ENCODE measurements around the gene ERC1.

Gene ERC1

DNA sequence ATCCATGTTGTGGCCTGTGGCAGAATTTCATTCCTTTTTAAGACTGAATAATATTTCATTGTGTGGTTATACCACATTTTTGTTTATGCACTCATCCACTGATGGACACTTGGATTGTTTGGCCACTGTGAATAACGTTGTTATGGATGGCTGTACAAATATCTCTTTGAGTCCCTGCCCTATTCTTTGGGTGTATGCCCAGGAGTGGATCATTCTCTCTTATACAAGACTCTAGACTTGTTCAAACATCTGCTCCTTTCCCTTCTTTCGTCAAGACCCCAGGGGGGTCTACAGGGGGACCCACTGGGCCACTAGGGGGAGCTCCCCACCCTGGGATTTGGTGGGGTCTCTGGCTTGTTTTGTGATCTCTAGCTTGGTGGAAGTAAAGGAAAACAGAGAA is 526.0 kb downstream of the ERC1 start:
- peak; percentile 89 for DNase-seq (ENCODE audit: low read depth)

DNA sequence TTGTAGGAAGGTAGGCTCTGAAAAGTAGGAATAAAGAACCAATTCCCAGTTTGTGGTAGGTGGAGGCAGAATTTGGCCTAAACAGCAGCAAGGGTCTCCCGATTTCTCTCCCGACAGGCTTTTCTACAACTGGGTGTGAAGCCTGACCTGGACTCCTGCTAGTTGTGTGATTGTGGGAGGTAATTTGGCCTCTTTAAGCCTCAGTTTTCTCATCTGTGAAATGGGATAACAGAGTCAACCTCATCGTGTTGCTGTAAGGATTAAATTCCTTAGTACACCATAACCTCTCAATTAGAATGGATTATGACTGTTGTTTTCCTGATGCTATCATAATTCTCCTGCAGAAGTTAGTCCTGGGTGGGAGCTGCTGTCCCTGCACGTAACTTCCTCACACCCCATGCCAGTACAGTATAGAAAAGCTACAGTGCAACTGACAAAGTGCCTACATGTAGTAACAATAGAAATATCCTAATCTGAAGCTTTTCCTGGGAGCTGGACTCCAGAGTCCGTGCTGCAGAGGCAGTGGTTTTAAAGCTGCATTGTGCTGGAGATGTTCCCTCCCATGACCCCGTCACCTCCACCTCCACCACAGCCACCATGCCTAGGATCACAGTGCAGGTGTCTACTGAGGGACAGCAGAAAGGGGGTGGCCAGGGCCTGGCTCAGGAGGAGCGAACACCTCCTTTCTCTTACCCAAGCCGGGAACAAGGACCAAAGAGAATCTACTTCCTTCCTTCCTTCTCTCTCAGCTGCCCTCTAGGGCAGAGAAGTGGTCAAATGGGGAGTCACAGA is 526.9 kb downstream of the ERC1 start:
- no peak for DNase-seq (ENCODE audit: low read depth)

- DNase-seq (ENCODE audit: low read depth) = peak; percentile 89
Measured at GRCh38 chr12:1518591-1519516, 527.8 kb downstream of the ERC1 start.

DNA sequence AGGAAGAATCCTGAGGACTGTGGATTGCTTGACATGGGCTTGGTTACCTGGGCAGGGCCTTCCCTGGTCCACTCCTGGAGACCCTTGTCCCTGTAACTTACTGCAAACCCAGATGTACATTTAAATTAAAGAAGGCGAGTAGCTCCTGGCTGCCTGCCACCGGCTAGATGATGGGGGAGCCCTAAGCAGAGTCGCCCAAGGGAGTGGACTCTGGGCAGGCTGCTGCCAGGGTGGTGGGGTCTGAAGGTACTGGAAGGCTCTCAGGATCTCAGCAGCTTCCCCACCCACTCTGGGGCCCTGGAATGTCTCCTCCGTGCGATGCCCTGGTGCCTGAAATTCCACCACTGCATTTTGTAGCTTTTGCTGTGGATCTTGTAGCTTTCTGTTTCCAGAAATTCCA is 528.6 kb downstream of the ERC1 start:
- peak; percentile 29 for DNase-seq (ENCODE audit: low read depth)

- no peak for DNase-seq (ENCODE audit: low read depth)
Measured at GRCh38 chr12:1523046-1523445, 532.0 kb downstream of the ERC1 start.

GRCh38 chr12:1523558-1524050 is 532.6 kb downstream of the ERC1 start:
- DNase-seq (ENCODE audit: low read depth) = no peak

DNA sequence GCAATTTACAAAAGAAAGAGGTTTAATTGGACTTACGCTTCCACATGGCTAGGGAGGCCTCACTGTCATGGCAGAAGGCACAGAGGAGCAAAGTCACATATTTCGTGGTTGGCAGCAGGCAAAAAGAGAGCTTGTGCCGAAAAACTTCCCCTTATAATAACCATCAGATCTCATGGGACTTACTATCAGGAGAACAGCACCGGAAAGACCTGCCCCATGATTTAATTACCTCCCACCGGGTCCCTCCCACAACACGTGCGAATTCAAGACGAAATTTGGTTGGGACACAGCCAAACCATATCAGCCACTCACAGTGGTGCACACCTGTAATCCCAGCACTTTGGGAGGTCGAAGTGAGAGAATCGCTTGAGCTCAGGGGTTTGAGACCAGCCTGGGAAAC is 534.8 kb downstream of the ERC1 start:
- DNase-seq (ENCODE audit: low read depth) = no peak

DNA sequence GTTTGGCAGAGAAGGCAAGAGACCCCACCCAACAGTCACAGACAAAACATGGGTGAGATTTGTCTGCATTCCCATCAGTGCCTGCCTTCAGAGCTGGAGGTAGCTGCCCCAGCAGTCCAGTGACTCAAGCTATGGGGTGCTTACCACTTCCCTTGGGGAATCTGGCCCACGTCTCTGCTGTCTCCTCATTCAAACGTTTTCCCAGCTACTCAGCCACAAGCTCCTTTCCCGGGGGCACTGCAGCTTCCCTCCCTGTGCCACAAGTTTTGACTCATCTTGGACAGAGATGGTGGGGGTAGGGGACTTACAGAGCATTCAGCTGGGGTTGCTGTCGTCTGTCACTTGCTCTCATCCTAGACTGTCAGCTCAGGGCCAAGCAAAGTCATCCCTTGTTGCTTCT is 536.8 kb downstream of the ERC1 start:
- DNase-seq (ENCODE audit: low read depth) = peak; percentile 98

DNA sequence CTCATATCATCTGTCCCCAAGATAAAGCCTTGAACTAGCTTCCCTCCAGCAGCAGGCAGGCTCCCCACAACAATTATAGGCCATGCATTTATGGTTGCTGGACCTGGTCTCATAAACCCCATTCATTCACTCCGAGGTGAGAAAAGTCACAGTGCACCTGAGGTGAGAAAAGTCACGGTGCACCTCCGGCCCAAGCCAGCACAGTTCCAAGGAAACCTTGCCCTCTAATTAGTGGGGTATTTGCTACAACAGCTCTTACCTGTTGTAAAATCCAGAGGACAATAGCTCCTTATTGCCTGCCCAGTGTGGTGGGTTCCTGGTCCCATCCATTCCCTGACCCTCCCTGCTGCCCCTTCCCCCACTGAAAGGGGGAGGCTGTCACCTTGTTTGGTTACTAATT is 537.8 kb downstream of the ERC1 start:
- no peak for DNase-seq (ENCODE audit: low read depth)

DNA sequence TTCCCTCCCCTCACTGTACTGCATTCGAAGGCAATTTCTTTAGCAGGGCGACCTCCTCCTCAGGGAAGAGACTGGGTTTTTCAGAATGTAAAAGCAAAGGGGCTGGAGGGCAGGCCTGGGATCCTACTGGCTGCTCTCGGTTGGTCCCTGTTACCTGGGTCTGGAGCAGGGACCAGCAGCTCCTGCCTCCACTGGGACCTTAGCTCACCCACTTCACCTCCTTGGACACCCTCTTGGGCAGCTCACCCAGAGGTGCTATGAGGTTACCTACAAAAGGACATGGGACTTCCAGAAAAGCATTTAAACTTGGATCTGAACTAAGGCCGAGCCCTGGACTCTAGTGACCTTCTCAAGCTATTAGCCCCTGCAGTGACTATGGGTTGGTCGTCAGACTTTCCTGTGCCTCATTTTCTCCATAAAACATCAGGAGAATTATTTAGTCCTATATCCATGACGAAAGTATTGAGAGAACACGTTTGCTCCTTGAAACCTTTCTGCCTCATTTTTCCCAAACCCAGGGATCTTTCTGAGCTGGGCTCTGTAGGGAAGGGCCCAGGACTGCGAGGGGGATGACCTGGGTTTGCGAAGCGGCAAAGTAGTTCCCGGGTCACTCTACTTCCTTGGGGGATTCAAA is 538.3 kb downstream of the ERC1 start:
- no peak for DNase-seq (ENCODE audit: low read depth)

GRCh38 chr12:1529862-1530591 is 539.0 kb downstream of the ERC1 start:
- DNase-seq (ENCODE audit: low read depth) = peak; percentile 66

- no peak for DNase-seq (ENCODE audit: low read depth)
Measured at GRCh38 chr12:1530592-1531152, 539.6 kb downstream of the ERC1 start.

GRCh38 chr12:1531153-1531653 is 540.2 kb downstream of the ERC1 start:
- DNase-seq (ENCODE audit: low read depth) = peak; percentile 46

DNA sequence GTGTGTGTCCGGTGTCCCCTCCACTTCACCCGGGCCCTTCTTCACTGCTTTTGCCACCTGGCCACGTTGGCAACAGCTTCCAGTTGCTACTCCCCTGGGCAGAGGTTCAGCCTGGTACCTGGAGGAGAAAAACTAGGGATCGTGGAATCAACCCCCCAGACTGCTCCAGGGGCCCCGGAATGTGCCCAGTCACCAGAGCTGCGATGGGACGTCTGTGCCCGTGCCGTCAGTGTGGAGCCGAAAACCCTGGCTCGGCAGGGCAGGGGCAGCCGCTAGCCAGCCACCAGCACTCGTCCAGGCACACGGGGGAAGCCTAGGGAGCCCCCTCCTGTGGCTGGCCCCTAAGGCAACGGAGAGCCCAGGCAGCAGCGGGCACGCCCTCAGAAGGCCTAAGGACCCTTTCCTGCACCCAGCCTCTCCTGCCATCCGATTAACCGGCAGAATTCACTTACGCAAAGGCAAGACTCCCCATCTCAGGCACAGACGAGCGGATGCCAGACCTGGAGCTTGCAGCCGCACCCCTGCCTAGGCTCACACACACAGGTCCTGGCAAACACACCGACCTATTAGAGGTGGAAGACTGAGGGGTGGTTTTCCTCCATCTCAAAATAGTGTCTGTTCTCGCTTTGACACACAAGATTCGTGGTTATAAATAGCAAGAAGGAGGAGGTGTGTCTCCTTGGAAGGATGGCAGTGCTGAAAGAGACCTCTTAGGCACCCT is 540.8 kb downstream of the ERC1 start:
- DNase-seq (ENCODE audit: low read depth) = peak; percentile 46

DNA sequence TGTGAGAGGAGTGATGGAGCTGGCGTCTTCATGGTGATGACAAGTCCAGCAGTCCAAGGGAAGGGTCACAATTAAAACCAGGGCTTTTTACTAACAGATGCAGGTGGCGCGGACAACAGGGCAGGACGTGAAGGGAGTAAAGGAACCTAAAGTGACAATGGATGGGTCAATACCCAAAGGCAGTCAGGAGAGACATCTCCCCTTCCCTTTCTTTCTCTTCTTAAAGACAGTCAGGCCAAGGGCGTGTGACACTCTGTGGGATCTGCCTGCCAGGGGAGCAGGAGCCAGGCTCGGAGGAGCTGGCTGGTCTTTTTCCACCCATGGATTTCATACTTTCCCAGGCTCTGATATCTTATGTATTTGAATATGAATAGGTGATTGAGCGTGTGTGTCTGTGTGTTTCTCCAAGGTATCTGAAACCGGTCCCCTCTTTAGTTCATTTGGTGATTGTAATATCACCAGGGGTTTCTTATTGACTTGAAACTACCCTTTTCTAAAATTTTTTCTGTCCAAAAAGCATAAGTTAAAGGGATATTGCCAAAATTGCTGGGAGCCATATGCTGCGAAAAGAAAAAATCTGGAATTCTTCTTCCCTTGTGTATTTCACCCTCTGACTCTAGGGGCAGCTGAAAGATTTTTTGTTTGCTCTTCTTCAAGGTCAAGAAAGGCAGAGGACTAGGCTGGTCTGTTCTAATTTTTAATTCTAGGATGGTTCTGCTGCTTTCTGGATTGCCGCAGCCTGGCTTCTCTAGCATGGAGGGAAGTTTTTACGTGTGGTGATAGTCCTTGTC is 541.5 kb downstream of the ERC1 start:
- no peak for DNase-seq (ENCODE audit: low read depth)

GRCh38 chr12:1533205-1533601 is 542.2 kb downstream of the ERC1 start:
- peak; percentile 64 for DNase-seq (ENCODE audit: low read depth)

DNA sequence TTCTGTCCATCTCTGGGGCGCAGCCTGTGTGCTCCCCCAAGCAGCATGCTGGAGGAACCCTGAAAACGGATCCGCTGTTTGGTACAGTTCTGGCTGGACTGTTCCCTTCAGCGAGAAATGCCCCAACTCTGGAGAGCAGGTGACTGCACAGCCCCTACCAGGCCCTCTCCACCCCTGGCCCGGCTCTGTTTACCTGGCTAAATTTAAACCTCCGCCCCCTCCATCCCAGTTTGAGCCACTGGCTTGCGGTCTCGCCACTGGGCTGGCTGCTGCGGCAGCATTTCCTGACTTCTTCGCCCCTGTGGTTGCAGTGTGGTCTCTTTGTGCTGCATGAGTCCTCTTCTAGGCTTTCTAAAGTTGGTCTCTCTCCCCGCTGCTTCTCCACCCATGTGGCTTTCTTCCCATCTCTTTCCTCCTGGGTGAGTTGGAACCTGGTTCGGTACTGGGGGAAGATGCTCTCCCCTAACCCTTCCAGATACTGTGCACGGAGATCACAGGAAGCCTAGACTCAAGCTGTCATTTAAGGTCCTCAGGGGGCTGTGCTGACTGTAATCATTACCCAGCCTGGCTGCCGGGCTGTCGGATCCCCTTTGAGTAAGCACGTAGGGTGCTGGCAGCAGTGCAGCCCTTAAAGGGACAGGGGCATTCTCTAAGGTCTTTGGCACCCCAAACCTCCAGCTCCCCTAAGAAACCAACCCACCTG is 542.7 kb downstream of the ERC1 start:
- DNase-seq (ENCODE audit: low read depth) = peak; percentile 52

DNA sequence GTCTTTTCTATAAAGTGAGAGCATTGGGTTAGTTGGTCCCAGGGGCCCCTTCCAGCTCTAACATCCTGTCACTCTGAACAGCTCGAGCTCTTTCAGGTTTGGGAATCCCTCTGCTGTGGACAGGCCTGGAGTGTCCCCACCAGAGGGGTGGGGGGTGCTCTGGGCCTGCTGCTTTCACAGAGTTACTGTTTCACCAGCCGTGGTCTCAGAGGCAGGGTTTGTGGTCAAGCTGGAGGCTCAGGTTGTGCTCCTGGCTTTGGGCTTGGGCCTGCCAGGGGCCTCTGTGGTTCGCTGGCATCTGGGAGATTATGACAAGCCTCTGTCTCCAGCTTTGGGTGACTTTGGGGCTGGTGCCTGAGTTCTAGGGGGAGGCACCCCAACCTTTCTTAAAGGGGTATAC is 543.7 kb downstream of the ERC1 start:
- peak; percentile 11 for DNase-seq (ENCODE audit: low read depth)

GRCh38 chr12:1536817-1537216 is 545.8 kb downstream of the ERC1 start:
- no peak for DNase-seq (ENCODE audit: low read depth)
